Lower leg skin (tissue), 3 donors: ENCODE results near the gene WWOX.

Experiments used
- CTCF ChIP-seq, 3 donors: fragments of 450-650 bp; IDR thresholded peaks; one replicate each; pipeline ENCODE4 v1.5.1; 2016; ENCODE audit warnings: antibody characterized with exemption in 3 of 3, mild to moderate bottlenecking in 3 of 3, moderate library complexity in 2 of 3
- POLR2A ChIP-seq, 2 donors: fragments of 450-650 bp; IDR thresholded peaks; one replicate each; pipeline ENCODE4 v1.6.1; 2016 to 2017; ENCODE audit warnings: antibody characterized with exemption in 2 of 2, mild to moderate bottlenecking in 1 of 2, moderate library complexity in 1 of 2

- TF ChIP-seq CTCF (IDR thresholded peaks at IDR 0.05), result no peak
- TF ChIP-seq POLR2A (IDR thresholded peaks at IDR 0.05), result no peak
Observed at GRCh38 chr16:78916928-78917545, 817.6 kb downstream of the WWOX start.
